ENCODE measurements around the gene PRDM8.

Gene PRDM8

DNA sequence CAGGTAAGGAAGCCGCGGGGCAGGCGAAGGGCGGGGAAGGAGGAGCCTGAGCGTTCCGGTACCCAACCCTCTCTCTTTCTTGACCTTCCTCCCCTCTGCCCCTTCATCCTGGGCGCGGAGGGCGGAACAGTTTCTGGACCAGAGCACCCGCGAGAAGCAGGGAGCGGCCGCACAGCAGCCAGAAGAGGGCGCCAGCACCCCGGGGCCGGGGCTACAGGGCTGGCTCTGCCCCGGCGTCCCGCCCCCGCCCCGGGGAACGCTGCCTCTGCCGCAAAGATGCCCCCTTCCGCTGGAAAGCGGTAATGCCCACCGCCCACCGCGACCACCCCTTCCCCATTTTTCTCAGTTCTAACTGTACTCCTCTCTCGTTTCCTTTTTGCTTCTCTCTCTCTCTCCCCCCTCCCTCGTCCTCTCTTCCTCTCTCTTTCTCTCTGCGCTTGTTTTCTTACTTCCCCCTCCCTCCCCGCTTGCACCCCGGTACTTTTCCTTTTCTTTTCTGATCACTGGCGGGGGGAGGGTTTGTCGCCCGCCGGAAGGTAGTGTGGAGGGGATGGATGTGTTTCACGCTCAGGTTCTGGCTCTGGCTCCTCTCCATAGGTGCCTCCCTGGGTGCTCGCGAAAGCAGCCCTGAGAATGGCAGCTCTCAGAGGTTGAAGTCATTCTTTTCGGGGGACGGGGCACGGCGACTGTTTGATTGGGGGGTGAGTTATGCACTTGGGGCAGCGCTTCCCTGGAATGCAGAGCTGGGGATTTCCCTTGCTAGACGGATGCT, 13.1 kb upstream of the PRDM8 start:
- H3K9me3 ChIP-seq: no peaks in the 10 kb centered on the region
- TF ChIP-seq, protein P1, sequence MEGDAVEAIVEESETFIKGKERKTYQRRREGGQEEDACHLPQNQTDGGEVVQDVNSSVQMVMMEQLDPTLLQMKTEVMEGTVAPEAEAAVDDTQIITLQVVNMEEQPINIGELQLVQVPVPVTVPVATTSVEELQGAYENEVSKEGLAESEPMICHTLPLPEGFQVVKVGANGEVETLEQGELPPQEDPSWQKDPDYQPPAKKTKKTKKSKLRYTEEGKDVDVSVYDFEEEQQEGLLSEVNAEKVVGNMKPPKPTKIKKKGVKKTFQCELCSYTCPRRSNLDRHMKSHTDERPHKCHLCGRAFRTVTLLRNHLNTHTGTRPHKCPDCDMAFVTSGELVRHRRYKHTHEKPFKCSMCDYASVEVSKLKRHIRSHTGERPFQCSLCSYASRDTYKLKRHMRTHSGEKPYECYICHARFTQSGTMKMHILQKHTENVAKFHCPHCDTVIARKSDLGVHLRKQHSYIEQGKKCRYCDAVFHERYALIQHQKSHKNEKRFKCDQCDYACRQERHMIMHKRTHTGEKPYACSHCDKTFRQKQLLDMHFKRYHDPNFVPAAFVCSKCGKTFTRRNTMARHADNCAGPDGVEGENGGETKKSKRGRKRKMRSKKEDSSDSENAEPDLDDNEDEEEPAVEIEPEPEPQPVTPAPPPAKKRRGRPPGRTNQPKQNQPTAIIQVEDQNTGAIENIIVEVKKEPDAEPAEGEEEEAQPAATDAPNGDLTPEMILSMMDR (IDR thresholded peaks at IDR 0.05): peak; percentile 94
- H3K27me3 ChIP-seq: peaks cover 62% of the 10 kb centered on the region
- peak overlapping the region; percentile 73 to 95 for H3K4me3 ChIP-seq (ENCODE audit: low read depth in 1 of 2, low read length in 1 of 2)
- no peaks in the 10 kb centered on the region for H3K36me3 ChIP-seq
- peaks cover 23 to 25% of the 10 kb centered on the region in 2 experiments for H3K4me1 ChIP-seq (ENCODE audit: control insufficient read depth in 1 of 2, insufficient read depth in 1 of 2, low read depth in 1 of 2, low read length in 1 of 2)
- H3K27ac ChIP-seq: peak overlapping the region; percentile 79

- no peaks in the 10 kb centered on the region for H3K9me3 ChIP-seq
- H3K4me3 ChIP-seq (ENCODE audit: low read depth in 1 of 2, low read length in 1 of 2): peak overlapping the region; percentile 73 to 95
- H3K27me3 ChIP-seq: peaks cover 71% of the 10 kb centered on the region
- TF ChIP-seq, protein P1 (IDR thresholded peaks at IDR 0.05): no peak
- H3K4me1 ChIP-seq (ENCODE audit: control insufficient read depth in 1 of 2, insufficient read depth in 1 of 2, low read depth in 1 of 2, low read length in 1 of 2): peaks cover 23 to 25% of the 10 kb centered on the region in 2 experiments
- peak overlapping the region; percentile 79 for H3K27ac ChIP-seq
- no peaks in the 10 kb centered on the region for H3K36me3 ChIP-seq
Measured at GRCh38 chr4:80184825-80185756, 12.2 kb upstream of the PRDM8 start.

- TF ChIP-seq, protein P1 (IDR thresholded peaks at IDR 0.05): no peak
- H3K4me1 ChIP-seq (ENCODE audit: control insufficient read depth in 1 of 2, insufficient read depth in 1 of 2, low read depth in 1 of 2, low read length in 1 of 2): peaks cover 23 to 25% of the 10 kb centered on the region in 2 experiments
- H3K36me3 ChIP-seq: no peaks in the 10 kb centered on the region
- H3K9me3 ChIP-seq: no peaks in the 10 kb centered on the region
- peaks cover 77% of the 10 kb centered on the region for H3K27me3 ChIP-seq
- H3K4me3 ChIP-seq (ENCODE audit: low read depth in 1 of 2, low read length in 1 of 2): peak overlapping the region; percentile 73 to 95
- H3K27ac ChIP-seq: no peak overlapping the region
Measured at GRCh38 chr4:80185787-80186548, 11.3 kb upstream of the PRDM8 start.

GRCh38 chr4:80186676-80187075, 10.6 kb upstream of the PRDM8 start:
- Histone ChIP-seq H3K4me3 (ENCODE audit: low read depth in 1 of 2, low read length in 1 of 2) (no peak overlapping the region), H3K36me3 (no peaks in the 10 kb centered on the region), H3K27me3 (peaks cover 77% of the 10 kb centered on the region), H3K27ac (no peak overlapping the region), H3K9me3 (no peaks in the 10 kb centered on the region), H3K4me1 (ENCODE audit: control insufficient read depth in 1 of 2, insufficient read depth in 1 of 2, low read depth in 1 of 2, low read length in 1 of 2) (peaks cover 23 to 25% of the 10 kb centered on the region in 2 experiments)
- TF ChIP-seq, protein P1 (IDR thresholded peaks at IDR 0.05): no peak

GRCh38 chr4:80187677-80188076, 9.6 kb upstream of the PRDM8 start:
- Histone ChIP-seq H3K36me3 (no peaks in the 10 kb centered on the region), H3K4me1 (ENCODE audit: control insufficient read depth in 1 of 2, insufficient read depth in 1 of 2, low read depth in 1 of 2, low read length in 1 of 2) (peaks cover 23 to 25% of the 10 kb centered on the region in 2 experiments), H3K9me3 (no peaks in the 10 kb centered on the region), H3K4me3 (ENCODE audit: low read depth in 1 of 2, low read length in 1 of 2) (no peak overlapping the region), H3K27ac (no peak overlapping the region), H3K27me3 (peaks cover 73% of the 10 kb centered on the region)
- TF ChIP-seq, protein P1 (IDR thresholded peaks at IDR 0.05): no peak
